Measurements from ENCODE around the gene STK11. TPM values are rescaled to one million over a fixed set of nuclear protein-coding genes. Genes with fewer than 3 reads are reported as not detected.

STK11 gene
- total RNA-seq, 2 donors from 2014 or later = 49.0 to 68.6 TPM

DNA sequence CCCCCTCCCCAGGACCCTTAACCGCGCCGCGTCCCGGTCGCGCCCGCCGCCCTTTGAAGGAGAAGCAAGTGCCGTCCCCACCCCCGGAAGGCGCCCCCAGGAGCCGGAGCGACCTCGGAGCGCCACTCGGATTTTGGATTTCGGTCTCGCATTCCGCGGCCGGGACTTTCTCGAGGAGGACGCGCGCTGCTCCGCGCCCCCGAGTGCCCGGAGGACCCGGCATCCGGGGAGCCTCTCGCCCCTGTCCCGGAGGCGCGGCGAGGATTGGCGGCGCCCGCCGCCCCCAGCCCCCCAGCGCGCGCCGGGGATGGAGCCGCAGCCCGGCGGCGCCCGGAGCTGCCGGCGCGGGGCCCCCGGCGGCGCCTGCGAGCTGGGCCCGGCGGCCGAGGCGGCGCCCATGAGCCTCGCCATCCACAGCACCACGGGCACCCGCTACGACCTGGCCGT, 44.4 kb downstream of the STK11 start:
- Histone ChIP-seq H3K27me3 (no peaks in the 10 kb centered on the region), H3K27ac (peak overlapping the region; percentile 97 to 100 (median 100)), H3K9me3 (no peaks in the 10 kb centered on the region), H3K36me3 (replicated peaks in 1 of 2; ENCODE audit: insufficient read depth in 1 of 2, low read depth in 2 of 2) (peaks cover 6 to 11% of the 10 kb centered on the region in 2 donors), H3K4me1 (peaks cover 70% of the 10 kb centered on the region), H3K4me3 (peak overlapping the region; percentile 91 to 93)
- no peak for ATAC-seq
- TF ChIP-seq, protein P1, sequence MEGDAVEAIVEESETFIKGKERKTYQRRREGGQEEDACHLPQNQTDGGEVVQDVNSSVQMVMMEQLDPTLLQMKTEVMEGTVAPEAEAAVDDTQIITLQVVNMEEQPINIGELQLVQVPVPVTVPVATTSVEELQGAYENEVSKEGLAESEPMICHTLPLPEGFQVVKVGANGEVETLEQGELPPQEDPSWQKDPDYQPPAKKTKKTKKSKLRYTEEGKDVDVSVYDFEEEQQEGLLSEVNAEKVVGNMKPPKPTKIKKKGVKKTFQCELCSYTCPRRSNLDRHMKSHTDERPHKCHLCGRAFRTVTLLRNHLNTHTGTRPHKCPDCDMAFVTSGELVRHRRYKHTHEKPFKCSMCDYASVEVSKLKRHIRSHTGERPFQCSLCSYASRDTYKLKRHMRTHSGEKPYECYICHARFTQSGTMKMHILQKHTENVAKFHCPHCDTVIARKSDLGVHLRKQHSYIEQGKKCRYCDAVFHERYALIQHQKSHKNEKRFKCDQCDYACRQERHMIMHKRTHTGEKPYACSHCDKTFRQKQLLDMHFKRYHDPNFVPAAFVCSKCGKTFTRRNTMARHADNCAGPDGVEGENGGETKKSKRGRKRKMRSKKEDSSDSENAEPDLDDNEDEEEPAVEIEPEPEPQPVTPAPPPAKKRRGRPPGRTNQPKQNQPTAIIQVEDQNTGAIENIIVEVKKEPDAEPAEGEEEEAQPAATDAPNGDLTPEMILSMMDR (IDR thresholded peaks at IDR 0.05) = no peak
- TF ChIP-seq POLR2A (IDR thresholded peaks at IDR 0.05) = no peak
- DNase-seq = no peak
- 1% methylated on average over 63 of the region's 67 CpGs; no CpG with 5 or more reads in 1 of the 2 donors for WGBS, 2 donors
- intact Hi-C loops (cut with DNase I) = no loop called here

GRCh38 chr19:1250437-1251260, 45.1 kb downstream of the STK11 start:
- TF ChIP-seq POLR2A (IDR thresholded peaks at IDR 0.05) = peak in 1 of 3 donors; percentile 9
- TF ChIP-seq, protein P1 (IDR thresholded peaks at IDR 0.05) = no peak
- Histone ChIP-seq H3K27ac (peak overlapping the region; percentile 97 to 100 (median 100)), H3K9me3 (no peaks in the 10 kb centered on the region), H3K27me3 (no peaks in the 10 kb centered on the region), H3K4me3 (peak overlapping the region; percentile 64 to 91), H3K4me1 (peaks cover 70% of the 10 kb centered on the region), H3K36me3 (replicated peaks in 1 of 2; ENCODE audit: insufficient read depth in 1 of 2, low read depth in 2 of 2) (peaks cover 13 to 18% of the 10 kb centered on the region in 2 donors)
- 1 to 2% methylated on average over 8 to 71 of the region's 90 CpGs for WGBS, 2 donors
- ATAC-seq (no peak), DNase-seq (peak; percentile 65 to 78 (median 70))
- intact Hi-C loops (cut with DNase I) = no loop called here

DNA sequence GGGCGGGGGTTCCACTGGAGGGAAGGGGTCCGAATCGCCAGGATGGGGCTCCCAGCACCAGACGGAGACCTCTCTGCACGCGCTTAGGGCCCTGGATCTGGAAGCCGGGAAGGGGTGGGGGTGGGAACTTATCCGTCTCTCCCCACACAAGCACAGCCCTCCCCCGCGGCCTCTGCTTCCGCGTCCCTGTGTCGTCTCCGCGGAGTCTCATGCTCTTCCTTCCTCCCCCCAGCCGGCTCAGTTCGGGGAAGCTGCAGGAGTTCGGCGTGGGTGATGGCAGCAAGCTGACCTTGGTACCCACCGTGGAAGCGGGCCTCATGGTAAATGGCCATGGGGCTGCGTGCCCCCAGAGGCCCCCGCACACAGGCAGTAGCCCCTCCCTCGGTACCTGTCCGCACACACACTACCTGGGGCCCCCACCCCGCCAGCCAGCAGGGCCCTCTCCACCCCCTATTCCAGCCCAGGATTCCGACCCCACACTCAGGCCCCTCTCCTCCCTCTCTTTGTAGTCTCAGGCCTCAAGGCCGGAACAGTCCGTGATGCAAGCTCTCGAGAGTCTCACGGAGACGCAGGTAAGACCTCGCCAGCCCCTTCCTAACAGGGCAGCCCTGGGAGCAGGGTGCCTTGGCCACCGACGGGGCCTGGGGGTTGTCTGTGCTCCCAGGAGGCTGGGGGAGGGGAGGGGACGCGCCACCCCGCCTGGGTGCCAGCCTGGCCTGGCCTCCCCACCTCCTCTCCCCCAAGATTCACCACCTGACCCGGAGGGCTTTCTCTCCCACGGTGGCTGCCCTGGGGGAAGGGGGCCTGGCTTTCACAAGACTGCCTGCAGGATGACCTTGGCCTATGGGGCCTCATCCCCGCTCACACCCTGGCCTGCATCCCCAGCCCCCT, 46.0 kb downstream of the STK11 start:
- DNase-seq = peak; percentile 76 to 90 (median 86)
- no peaks in the 10 kb centered on the region for H3K27me3 ChIP-seq
- no peak for ATAC-seq
- peak overlapping the region; percentile 64 to 91 for H3K4me3 ChIP-seq
- no peaks in the 10 kb centered on the region for H3K9me3 ChIP-seq
- peaks cover 20 to 23% of the 10 kb centered on the region in 2 donors for H3K36me3 ChIP-seq (replicated peaks in 1 of 2; ENCODE audit: insufficient read depth in 1 of 2, low read depth in 2 of 2)
- intact Hi-C loops (cut with DNase I) = no loop called here
- peak overlapping the region; percentile 97 to 100 (median 100) for H3K27ac ChIP-seq
- peak; percentile 47 to 56 (median 51) for TF ChIP-seq POLR2A (IDR thresholded peaks at IDR 0.05)
- TF ChIP-seq, protein P1 (IDR thresholded peaks at IDR 0.05) = no peak
- 0 to 1% methylated on average over 5 to 40 of the region's 41 CpGs for WGBS, 2 donors
- peaks cover 68% of the 10 kb centered on the region for H3K4me1 ChIP-seq

DNA sequence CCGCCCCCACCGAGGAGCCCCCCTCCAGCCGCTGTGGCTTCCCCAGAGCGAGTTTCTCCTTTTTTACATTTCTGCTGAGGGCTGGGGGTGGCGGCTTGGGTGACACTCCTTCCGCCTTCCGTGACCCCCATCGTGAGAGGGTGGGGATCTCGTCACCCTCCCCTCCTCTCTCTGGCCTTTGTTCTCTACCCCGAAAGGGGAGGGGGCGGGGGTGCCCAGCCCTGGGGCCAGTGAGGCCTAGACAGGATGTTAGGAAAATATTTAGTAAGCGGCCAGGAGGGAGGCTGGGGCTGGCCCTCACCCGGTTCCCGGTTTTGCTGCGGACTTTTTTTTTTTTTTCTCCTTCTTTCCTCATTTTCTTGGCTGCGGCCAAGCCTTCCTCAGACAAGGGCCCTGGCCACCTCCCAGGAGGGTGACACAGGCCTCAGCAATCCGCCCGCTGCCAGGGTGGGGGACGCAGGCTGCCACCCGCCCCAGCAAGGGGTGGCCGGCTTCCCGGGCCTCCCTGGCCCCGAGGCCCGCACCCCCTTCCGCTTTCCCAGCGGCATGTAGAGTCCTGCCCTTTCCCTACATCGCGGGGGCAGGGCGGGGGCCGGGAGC, 46.7 kb downstream of the STK11 start:
- Histone ChIP-seq H3K4me3 (no peak overlapping the region), H3K27ac (peak overlapping the region; percentile 97 to 100 (median 100)), H3K27me3 (no peaks in the 10 kb centered on the region), H3K9me3 (no peaks in the 10 kb centered on the region), H3K36me3 (replicated peaks in 1 of 2; ENCODE audit: insufficient read depth in 1 of 2, low read depth in 2 of 2) (peaks cover 27 to 28% of the 10 kb centered on the region in 2 donors), H3K4me1 (peaks cover 69% of the 10 kb centered on the region)
- peak; percentile 94 to 98 (median 96) for DNase-seq
- intact Hi-C loops (cut with DNase I) = no loop called here
- ATAC-seq = peak; percentile 49
- TF ChIP-seq, protein P1 (IDR thresholded peaks at IDR 0.05) = no peak
- TF ChIP-seq POLR2A (IDR thresholded peaks at IDR 0.05) = peak; percentile 21 to 53 (median 39)
- WGBS, 2 donors = 0% methylated on average over 18 to 28 of the region's 30 CpGs

Data from body of pancreas (tissue), 4 donors.